Bronchial epithelial cell (primary cell): ENCODE data around the gene MCAM. TPM values are rescaled to one million over a fixed set of nuclear protein-coding genes. Genes with fewer than 3 reads are reported as not detected.

Experiments
- DNase-seq: peaks from one replicate; pipeline ENCODE4 v3.0.0-alpha.2; 2010; ENCODE audit warnings: low read depth
- FAIRE-seq: peaks from 2 replicates; lab custom pipeline; 2011; peaks lifted over from hg19 to GRCh38; lab: Jason Lieb, UNC
- H3K27me3 ChIP-seq: 2 replicates; pipeline ENCODE4 v1.5.1; 2011; ENCODE audit warnings: low read length; ENCODE audit not compliant: control insufficient read depth, insufficient read depth
- H3K36me3 ChIP-seq: 2 replicates; pipeline ENCODE4 v1.5.1; 2011; ENCODE audit warnings: low read length; ENCODE audit not compliant: control insufficient read depth, insufficient read depth
- H3K4me3 ChIP-seq: 2 replicates; pipeline ENCODE4 v1.5.1; 2011; ENCODE audit warnings: mild to moderate bottlenecking, low read depth, low read length, control low read depth
- CTCF ChIP-seq: IDR thresholded peaks from 2 replicates; pipeline ENCODE4 v1.5.1; 2011; ENCODE audit warnings: mild to moderate bottlenecking, moderate library complexity, low read length, control low read depth, inconsistent platforms; ENCODE audit not compliant: insufficient read depth, severe bottlenecking
- total RNA-seq: library from RNA; depleted of rRNA; stranded (reverse); fragments of >200 nt; gene quantifications from 2 replicates; pipeline ENCODE4 v1.2.1, GENCODE V29; 2014

Gene MCAM
- total RNA-seq, 1 donor from 2014 or later = 36.3 TPM

GRCh38 chr11:119339589-119340334 lies 22.8 kb upstream of the MCAM start:
- peak overlapping the region; percentile 29 for H3K4me3 ChIP-seq
- peaks cover 5% of the 10 kb centered on the region for H3K36me3 ChIP-seq
- no peak for DNase-seq
- FAIRE-seq = no peak
- TF ChIP-seq CTCF = peak; percentile 88
- H3K27me3 ChIP-seq = peaks cover 15% of the 10 kb centered on the region

- TF ChIP-seq CTCF = no peak
- DNase-seq = no peak
- H3K36me3 ChIP-seq = peaks cover 5% of the 10 kb centered on the region
- peaks cover 15% of the 10 kb centered on the region for H3K27me3 ChIP-seq
- H3K4me3 ChIP-seq = no peak overlapping the region
- FAIRE-seq = no peak
Observed at GRCh38 chr11:119338965-119339588, 22.1 kb upstream of the MCAM start.

- peak; percentile 79 for TF ChIP-seq CTCF
- Histone ChIP-seq H3K4me3 (no peak overlapping the region), H3K36me3 (peaks cover 5% of the 10 kb centered on the region), H3K27me3 (peaks cover 15% of the 10 kb centered on the region)
- no peak for FAIRE-seq
- no peak for DNase-seq
Observed at GRCh38 chr11:119338318-119338890, 21.5 kb upstream of the MCAM start.

- FAIRE-seq = no peak
- TF ChIP-seq CTCF = no peak
Observed at GRCh38 chr11:119337581-119338317, 20.8 kb upstream of the MCAM start.

GRCh38 chr11:119336744-119337469 lies 20.0 kb upstream of the MCAM start:
- TF ChIP-seq CTCF = no peak
- DNase-seq (no peak), FAIRE-seq (no peak)
- Histone ChIP-seq H3K36me3 (peaks cover 5% of the 10 kb centered on the region), H3K4me3 (no peak overlapping the region), H3K27me3 (peaks cover 11% of the 10 kb centered on the region)

More at GRCh38 chr11:119337581-119338317, 20.8 kb upstream of the MCAM start:
- Histone ChIP-seq H3K4me3 (no peak overlapping the region), H3K27me3 (peaks cover 14% of the 10 kb centered on the region), H3K36me3 (peaks cover 5% of the 10 kb centered on the region)
- no peak for DNase-seq
